ENCODE measurements around the gene TOLLIP.
"Not testable (repeated sequence)": the region's sequence is repeated elsewhere in the genome, so short reads cannot be mapped to it uniquely, and the experiment has no call there.

TOLLIP gene

DNA sequence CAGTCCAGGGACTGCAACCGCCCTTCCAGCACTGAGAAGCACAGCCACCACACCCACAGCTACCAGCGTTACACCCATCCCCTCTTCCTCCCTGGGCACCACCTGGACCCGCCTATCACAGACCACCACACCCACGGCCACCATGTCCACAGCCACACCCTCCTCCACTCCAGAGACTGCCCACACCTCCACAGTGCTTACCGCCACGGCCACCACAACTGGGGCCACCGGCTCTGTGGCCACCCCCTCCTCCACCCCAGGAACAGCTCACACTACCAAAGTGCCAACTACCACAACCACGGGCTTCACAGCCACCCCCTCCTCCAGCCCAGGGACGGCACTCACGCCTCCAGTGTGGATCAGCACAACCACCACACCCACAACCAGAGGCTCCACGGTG, 66.7 kb downstream of the TOLLIP start:
- not testable (repeated sequence) for DNase-seq

DNA sequence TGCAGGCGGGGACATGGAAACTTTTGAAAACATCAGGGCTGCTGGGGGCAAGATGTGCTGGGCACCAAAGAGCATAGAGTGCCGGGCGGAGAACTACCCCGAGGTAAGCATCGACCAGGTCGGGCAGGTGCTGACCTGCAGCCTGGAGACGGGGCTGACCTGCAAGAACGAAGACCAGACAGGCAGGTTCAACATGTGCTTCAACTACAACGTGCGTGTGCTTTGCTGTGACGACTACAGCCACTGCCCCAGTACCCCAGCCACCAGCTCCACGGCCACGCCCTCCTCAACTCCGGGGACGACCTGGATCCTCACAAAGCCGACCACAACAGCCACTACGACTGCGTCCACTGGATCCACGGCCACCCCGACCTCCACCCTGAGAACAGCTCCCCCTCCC, 67.1 kb downstream of the TOLLIP start:
- no peak for DNase-seq

DNA sequence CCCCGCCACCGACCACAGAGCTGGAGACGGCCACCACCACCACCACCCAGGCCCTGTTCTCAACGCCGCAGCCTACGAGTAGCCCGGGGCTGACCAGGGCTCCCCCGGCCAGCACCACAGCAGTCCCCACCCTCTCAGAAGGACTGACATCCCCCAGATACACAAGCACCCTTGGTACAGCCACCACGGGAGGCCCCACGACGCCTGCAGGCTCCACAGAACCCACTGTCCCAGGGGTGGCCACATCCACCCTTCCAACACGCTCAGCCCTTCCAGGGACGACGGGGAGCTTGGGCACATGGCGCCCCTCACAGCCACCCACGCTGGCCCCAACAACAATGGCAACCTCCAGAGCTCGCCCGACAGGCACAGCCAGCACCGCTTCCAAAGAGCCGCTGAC, 67.7 kb downstream of the TOLLIP start:
- no peak for DNase-seq

DNA sequence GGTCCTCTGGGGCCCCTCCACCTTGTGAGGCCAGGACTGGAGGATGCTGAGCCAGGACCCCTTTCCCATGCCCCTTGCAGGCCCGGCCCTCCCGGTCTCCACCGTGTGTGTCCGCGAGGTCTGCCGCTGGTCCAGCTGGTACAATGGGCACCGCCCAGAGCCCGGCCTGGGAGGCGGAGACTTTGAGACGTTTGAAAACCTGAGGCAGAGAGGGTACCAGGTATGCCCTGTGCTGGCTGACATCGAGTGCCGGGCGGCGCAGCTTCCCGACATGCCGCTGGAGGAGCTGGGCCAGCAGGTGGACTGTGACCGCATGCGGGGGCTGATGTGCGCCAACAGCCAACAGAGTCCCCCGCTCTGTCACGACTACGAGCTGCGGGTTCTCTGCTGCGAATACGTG, 68.7 kb downstream of the TOLLIP start:
- no peak for DNase-seq

DNA sequence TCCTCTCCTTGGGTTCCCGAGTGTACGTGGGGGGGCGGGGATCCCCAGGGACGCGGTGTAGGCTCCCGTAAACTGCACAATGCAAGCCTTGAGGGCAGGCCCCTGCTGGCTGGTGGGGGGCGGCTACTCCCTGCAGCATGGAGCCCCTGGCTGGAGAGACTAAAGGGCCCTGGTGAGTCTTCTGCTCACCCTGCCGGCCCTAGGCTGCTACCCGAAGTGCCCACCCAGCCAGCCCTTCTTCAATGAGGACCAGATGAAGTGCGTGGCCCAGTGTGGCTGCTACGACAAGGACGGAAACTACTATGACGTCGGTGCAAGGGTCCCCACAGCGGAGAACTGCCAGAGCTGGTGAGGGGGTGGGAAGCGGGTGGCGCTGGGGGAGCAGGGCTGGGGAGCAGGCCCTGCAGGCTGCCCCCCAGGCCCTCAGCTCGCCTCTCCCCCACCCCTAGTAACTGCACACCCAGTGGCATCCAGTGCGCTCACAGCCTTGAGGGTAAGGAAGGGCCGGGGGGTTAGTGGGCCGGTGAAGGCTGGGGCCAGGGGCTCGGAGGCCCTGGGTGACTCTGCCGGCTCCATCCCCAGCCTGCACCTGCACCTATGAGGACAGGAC, 69.7 kb downstream of the TOLLIP start:
- no peak for DNase-seq

DNA sequence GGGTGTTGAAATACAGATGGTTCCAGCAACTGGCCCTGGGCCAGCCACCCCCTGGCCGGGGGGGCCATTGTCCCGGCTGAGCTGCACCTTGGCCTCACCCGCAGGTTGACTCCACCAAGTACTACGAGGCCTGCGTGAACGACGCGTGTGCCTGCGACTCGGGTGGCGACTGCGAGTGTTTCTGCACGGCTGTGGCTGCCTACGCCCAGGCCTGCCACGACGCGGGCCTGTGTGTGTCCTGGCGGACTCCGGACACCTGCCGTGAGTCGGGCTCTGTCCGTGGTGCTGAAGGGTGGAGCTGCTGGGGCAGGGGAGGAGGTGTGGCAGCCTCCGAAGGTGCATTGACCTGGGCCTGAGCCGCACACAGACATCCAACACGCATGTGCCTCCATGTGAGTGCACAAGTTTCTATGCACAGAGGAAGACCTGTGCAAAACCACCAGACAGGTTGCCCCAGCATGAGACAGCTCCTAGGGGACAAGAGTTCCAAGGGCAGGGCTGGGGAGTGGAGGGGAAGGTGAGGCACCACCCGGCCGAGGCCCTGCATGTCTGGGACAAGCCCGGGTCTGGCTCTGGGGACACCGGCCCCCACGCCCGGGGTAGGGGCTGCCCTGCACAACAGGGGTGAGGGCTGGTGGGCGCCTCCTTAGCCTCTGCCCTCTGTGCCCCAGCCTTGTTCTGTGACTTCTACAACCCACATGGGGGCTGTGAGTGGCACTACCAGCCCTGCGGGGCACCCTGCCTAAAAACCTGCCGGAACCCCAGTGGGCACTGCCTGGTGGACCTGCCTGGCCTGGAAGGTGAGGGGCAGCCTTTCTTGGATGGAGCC, 70.5 kb downstream of the TOLLIP start:
- no peak for DNase-seq

DNA sequence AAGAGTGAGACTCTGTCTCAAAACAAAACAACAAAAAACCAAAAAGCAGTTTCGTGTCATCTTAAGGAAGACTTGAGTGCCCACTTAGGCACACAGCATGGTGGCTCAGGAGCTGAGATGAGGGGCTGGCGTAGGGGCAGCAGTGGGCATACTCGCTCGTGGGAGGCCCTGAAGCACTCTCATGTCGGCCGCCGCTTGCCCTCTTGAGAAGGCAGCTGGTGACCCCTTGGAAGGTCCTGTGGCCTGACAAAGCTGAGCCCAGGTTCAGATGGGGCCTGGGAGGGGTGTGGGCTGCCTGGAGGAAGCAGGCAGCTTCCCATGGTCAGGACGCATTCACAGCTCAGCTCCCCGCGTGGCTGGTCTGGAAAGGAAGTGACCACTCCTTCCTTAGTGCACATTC, 71.6 kb downstream of the TOLLIP start:
- DNase-seq, result no peak

DNA sequence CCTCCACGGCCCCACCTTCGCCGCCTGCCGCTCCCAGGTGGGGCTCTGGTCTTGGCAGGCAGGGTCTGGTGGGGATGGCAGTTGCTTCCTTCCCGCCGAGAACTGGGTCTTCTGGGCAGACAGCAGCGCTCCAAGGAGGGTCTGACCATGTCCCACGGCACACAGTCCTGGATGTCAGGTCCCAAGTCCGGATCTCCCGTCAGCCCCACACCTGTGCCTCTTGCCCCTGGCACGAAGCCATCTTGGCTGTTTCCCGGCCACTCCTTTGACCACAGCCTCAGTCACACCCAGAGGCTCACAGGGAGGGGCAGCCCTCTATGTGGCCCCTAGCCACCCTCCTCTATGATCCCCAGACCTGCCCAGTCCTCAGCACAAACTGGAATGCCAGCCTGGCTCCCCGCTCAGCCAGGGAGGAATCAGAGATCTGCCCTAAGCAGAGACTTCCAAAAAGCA, 72.3 kb downstream of the TOLLIP start:
- no peak for DNase-seq

DNA sequence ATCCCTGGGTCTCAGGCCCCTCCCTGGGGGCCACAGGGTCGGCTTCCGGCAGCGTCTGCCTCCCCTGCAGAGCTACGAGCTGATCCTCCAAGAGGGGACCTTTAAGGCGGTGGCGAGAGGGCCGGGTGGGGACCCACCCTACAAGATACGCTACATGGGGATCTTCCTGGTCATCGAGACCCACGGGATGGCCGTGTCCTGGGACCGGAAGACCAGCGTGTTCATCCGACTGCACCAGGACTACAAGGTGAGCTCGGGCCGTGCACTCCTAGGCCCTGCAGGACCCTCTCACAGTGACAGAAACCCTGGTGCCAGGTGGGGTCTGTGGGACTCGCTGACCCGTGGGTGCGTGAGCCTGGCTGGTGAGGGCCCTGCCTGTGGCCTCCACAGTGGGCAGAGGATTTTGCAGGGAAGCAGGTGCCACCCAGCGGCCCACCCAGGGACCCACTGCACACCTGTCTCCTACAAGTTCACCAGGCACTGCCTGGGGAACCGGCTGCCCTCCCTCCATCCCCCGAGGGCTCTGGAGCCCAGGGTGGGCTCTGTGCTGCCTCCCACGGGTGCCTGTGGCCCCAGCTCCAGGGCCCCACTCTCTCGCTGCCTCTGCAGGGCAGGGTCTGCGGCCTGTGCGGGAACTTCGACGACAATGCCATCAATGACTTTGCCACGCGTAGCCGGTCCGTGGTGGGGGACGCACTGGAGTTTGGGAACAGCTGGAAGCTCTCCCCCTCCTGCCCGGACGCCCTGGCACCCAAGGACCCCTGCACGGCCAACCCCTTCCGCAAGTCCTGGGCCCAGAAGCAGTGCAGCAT, 72.9 kb downstream of the TOLLIP start:
- no peak for DNase-seq

DNA sequence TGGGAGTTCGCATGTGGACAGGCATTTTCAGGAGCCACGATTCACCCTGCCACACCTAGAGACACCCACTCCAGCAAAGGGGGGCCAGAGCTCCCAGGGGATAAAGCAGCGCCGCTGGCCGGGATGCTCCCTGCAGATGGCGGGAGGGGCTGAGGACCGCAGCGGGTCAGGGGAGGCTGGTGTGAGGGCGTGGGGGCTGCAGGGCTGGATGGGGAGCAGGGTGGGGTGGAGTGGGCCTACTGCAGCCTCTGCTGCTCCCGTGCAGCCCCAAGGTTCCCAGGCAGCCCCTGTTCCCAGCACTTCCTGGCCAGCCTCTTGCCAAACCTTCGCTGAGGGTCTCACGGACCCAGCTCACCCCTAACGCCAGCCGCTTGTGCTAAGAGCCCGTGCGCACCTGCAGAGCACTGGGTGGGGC, 73.5 kb downstream of the TOLLIP start:
- no peak for DNase-seq

DNA sequence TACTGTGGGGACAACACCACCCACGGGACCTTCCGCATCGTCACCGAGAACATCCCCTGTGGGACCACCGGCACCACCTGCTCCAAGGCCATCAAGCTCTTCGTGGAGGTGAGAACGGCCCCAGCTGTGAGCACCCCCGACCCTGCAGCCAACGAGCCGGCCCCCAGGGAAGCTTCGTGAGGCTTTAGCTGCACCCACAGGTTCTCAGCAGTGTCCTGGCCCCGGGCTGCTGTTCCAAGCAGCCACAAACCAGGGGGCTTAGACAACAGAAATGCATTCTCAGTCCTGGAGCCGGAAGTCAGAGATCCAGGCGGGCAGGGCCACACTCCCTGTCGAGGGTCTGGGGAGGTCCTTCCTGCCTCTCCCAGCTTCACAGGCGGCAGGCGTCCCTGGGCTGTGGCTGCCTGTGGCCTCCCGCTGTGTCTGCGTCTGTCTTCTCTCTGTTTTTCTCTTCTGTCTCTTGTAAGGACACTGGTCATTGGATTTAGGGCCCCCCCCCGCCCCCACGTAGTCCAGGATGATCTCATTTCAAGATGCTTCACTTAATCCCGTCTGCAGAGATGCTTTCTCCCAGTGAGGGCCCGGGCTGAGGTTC, 74.0 kb downstream of the TOLLIP start:
- DNase-seq, result no peak

DNA sequence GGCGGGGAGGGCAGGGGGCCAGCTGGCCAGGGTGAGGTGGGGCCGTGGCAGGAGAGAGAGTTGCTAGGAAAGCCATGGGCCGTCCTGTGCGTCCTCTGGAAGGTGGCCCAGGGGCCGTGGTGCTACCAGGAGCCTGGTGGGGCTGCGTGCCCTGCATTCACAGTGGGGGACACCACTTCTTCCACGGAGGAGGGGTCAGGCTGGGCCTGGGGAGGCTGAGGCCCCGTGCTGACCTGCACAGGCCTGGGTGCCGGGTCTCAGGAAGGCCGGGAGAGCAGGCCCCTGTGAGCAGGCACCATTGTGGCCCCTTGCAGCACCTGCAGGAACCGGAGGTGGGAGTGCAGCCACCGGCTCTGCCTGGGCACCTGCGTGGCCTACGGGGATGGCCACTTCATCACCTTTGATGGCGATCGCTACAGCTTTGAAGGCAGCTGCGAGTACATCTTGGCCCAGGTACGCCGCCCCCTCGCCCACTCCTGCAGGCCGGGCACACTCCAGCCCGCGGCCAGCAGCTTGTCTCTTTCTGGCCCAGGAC, 74.6 kb downstream of the TOLLIP start:
- no peak for DNase-seq

DNA sequence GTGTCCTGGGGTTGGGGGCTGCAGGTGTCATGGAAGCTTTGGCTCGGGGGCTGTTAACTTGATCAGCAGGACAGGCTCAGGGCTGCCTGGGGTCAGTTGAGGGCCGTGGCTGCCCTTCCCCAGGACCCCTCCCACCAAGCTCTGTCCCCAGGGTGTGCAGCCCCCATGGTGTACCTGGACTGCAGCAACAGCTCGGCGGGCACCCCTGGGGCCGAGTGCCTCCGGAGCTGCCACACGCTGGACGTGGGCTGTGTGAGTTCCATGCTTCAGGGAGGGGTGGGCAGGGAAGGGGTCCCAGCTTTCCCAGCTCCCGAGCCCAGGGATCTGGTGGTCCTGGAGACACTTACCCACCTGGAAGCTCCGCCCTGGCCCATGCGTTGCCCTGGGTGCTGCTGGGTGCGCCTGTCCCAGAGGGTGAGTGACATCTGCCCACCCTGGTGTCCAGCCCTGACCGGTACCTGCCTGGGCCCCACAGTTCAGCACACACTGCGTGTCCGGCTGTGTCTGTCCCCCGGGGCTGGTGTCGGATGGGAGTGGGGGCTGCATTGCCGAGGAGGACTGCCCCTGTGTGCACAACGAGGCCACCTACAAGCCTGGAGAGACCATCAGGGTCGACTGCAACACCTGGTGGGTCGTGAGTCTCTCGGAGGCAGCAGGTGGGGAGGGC, 75.2 kb downstream of the TOLLIP start:
- DNase-seq, result no peak

DNA sequence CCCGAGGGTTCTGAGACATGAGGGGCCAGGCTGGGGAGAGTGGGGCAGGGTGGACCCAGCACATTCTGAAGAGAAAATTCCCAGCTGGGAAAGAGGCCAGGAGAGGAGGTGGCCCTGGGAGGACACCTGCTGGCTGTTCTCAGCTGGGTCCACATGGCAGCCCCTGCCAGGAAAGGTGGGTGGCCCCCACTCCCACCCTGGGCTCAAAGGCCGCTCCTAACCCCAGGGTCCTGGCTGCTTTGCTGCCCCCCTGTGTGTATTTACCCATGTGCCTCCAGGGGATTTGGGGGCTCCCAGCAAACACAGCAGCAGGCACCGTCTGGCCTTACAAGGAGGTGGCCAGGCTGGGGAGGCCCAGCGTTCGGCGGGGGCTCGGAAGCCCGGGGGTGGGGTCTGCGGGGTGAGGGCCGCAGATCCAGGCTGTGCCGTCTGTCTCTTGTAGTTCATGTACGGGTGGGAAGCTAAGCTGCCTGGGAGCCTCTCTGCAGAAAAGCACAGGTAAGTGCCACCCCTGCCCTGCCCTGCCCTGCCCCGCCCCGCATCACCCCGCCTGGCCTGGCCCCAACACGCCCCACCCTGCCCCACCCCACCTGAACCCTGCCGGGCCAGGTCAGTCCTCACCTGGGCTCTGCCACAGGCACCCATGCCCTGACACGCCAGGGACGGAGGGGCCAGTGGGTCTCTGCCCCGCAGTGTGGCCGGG, 75.9 kb downstream of the TOLLIP start:
- no peak for DNase-seq

DNA sequence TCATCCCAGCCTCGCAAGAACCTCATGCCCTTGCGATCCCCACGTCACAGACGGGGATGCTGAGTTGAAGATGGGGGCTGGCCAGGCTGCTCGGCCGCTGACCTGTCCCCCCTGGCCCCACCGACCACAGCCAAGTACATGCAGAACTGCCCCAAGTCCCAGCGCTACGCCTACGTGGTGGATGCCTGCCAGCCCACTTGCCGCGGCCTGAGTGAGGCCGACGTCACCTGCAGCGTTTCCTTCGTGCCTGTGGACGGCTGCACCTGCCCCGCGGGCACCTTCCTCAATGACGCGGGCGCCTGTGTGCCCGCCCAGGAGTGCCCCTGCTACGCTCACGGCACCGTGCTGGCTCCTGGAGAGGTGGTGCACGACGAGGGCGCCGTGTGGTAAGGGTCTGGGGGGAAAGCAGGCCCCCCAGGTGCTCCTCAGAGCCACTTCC, 76.5 kb downstream of the TOLLIP start:
- DNase-seq, result no peak

DNA sequence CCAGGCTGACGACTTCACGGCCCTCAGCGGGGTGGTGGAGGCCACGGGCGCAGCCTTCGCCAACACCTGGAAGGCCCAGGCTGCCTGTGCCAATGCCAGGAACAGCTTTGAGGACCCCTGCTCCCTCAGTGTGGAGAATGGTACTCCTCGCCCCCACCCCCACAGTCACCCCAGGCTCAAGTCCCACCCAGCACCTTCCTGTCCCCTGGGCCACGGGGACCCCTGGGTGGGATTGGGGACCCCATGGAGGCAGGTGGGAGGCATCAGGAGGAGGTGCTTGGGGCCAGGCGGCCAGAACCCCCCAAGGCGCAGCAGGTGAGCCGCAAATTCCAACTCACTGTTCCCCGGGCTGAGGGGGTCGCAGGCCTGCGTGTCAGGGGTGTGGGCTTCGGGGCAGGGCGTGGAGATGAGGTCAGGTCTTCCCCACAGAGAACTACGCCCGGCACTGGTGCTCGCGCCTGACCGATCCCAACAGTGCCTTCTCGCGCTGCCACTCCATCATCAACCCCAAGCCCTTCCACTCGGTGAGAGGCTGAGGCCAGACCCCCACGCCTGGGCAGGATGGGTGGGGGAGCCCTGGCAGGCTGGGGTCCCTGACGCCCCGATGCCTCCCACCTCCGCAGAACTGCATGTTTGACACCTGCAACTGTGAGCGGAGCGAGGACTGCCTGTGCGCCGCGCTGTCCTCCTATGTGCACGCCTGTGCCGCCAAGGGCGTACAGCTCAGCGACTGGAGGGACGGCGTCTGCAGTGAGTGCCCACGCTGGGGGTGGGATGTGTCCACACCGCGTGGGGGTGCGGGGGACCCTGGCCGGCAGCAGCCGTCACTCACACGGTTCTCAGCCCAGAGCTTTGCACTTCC, 77.2 kb downstream of the TOLLIP start:
- DNase-seq, result no peak

DNA sequence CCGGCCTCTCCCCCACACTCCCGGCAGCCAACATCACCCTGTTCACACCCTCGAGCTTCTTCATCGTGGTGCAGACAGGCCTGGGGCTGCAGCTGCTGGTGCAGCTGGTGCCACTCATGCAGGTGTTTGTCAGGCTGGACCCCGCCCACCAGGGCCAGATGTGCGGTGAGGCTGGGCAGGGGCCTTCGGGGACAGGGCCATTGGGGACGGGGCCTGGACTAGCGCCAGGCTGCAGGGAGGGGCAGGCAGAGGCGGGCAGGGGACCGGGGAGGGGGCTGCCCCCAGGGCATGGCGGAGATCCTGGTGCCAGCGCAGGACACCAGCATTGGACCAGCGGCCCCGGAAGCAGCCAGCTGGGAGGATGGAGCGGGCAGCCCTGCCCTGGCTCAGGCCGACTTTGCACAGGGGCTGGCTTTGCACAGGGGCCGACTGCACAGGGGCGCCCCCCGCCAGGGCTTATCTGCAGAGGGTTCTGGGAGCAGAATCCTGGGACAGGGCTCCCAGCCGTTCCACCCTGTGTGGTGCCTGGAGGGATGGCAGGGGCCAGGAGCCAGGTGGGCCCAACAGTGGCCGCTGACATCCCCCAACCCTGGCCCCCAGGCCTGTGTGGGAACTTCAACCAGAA, 77.9 kb downstream of the TOLLIP start:
- DNase-seq, result no peak

DNA sequence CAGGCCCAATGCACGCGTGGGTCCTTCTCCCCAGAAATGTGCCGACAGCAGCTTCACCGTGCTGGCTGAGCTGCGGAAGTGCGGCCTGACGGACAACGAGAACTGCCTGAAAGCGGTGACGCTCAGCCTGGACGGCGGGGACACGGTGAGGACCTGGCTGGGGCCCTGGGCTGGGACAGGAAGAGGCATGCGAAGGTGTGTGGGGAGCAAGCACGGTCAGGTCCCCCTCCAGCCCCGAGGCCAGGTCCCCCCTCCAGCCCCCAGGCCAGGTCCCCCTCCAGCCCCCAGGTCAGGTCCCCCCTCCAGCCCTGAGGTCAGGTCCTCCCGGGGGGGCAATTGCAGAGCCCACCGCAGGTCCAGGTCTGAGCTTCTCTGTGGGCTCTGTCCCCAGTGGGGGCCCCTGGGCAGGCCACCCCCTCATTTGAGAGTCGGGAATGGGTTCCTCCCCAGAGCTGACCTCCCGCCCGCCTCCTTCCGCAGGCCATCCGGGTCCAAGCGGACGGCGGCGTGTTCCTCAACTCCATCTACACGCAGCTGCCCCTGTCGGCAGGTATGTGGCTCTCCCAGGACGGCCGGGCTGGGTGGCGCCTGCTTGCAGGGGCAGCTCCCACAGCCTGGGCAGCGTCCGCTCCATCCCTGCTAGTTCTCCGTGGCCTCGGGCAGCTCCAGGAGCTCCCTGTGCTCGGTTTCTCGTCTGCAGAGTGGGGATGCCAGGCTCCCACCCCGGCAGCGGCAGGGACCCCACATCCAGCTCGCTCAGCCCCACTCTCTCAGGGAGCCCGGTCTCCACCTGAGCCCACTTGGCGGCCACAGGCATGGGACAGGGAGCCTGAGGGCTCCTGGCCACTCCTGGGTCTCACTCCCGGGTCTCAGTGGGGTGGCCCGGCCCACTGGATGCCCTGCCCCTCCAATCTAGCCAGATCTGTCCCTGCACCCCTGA, 78.7 kb downstream of the TOLLIP start:
- DNase-seq, result no peak

DNA sequence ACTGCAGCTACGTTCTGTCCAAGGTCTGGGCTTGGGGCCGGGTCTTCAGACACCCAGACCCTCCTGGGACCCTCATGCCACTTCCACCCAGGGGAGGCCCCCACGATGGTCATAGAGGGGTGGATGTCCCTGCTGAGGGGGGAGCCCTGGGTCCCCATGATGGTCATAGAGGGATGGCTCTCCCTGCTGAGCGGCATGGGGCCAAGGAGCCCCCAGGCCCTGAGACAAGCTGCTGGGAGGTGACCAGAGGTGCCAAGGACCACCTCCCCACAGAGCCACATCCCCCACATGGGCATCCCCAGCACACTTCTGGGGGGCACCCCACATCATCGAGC, 79.3 kb downstream of the TOLLIP start:
- no peak for DNase-seq

Measured in NCI-H2107 (cell line).